Ishikawa (cell line): Measurements from ENCODE around the gene DDR2.

ENCODE experiments used
- MAX ChIP-seq: IDR thresholded peaks from 2 replicates; pipeline ENCODE4 v1.6.1; 2012
- YY1 ChIP-seq: IDR thresholded peaks from 2 replicates; pipeline ENCODE4 v1.6.1; 2012; ENCODE audit warnings: low read depth

GRCh38 chr1:162633081-162633762 lies 958 bp downstream of the DDR2 start:
- no peak for TF ChIP-seq YY1
- TF ChIP-seq MAX, result no peak
